NCI-H128 (cell line): ENCODE results near the gene MYH9.
A peak's percentile ranks its signal among the peaks of the same experiment; 100 is the strongest.
"Not testable (repeated sequence)": the region's sequence is repeated elsewhere in the genome, so short reads cannot be mapped to it uniquely, and the experiment has no call there.

Experiments used
- DNase-seq: peaks from one replicate; lab custom pipeline; 2025; ENCODE audit not compliant: unreplicated experiment; lab: John Stamatoyannopoulos, UW

MYH9 gene

GRCh38 chr22:36253523-36254490 lies 134.0 kb downstream of the MYH9 start:
- DNase-seq, result no peak

GRCh38 chr22:36252754-36253522 lies 134.8 kb downstream of the MYH9 start, which contains the start of gene APOL1:
APOL1 (plus strand) TSS chr22:36253133; CDS start chr22:36254956, 1,823 bp downstream.
- no peak for DNase-seq

DNA sequence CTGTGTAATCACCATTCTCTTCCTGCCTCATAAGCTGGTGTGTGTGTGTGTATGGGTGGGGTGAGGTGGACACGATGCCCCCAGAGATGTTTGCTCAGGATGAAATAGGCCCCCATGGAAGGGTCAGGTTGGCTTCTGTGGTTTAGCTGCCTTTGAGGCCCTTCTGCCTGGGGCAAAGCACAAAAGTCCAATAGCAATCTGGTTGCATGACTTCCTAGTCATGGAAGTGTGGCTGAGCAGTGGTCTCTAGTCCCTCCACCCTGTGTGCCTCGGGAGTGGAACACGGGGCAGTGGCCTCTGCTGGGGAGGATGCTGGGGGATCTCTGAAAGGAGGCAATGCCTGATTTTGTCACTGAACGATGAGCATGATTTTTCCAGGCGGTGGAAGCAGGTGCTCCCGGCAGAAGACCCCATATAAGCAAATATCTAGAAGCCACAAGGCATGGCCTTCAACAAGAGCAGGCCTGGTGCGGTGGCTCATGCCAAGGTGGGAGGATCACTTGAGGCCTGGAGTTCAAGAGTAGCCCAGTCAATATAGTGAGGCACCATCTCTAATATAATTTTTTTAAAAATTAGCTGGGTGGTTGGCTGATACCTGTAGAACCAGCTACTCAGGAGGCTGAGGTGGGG lies 135.7 kb downstream of the MYH9 start:
- not testable (repeated sequence) for DNase-seq

GRCh38 chr22:36250292-36250960 lies 137.3 kb downstream of the MYH9 start:
- DNase-seq, result not testable (repeated sequence)

DNA sequence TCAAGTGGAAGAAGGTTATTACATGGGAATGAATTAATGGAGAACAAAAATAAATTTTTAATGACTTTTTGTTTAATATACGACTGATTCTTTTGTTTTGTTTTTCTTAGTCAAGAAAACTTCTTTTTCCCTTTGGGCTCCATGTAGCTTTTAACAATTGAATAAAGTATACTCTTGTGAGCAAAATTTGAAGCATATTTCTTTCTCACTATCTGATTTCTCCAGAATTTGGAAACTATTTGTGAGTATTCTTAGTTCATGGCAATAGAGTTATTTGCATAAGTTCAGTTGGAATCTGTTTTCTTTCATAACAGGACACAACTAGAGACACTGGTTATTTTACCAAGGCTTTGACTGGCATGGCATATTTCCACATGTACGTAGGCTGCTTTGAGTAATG lies 138.6 kb downstream of the MYH9 start:
- no peak for DNase-seq

- no peak for DNase-seq
These were observed 139.8 kb downstream of the MYH9 start for GRCh38 chr22:36247955-36248354.

DNA sequence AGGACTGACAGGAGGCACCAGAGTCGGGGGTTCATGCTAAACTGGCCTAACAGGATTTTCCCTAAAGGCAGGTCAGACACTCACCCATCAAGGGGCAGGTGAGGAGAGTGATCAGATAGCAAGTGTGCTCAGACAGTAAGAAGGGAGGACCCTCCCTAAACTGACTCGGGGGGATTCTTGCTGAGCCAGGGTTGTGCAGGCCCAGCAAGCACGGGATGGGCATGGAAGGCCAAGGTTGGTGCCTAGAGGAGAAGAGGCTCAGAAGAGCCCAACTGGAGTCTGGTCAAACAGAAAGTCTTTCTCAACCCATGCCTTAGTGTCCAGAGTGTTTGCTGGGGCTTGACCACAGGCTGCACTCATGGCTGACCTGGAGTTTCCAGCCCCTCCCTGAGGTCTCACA lies 141.0 kb downstream of the MYH9 start:
- DNase-seq, result no peak

DNA sequence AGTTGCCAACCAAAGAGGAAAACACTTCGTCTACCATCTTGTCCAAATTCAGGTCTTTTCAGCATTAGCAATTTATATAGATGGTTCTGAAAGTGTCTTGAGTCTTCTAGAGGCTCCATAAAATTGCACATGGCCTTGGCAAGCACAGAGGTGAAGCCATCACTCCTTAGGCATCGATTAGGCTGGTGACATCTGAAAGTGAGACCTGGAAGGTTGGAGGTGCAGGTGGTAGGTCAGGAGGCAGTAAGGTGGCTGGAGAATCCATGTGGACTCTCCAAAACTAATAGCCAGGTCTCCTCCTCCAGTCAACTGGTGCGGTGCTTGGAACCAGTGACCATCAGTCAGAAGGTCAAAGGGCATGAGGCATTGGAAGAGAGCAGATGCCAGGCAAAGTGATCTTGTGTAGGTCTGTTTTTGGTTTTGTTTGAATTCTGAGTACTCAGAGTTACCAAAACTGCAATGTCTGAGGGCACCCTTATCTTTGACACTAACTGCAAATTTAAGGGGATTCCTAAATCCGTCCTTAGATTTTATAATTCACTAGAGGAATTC lies 141.9 kb downstream of the MYH9 start:
- DNase-seq, result no peak

- DNase-seq, result no peak
These were observed 143.0 kb downstream of the MYH9 start for GRCh38 chr22:36244522-36245391.

DNA sequence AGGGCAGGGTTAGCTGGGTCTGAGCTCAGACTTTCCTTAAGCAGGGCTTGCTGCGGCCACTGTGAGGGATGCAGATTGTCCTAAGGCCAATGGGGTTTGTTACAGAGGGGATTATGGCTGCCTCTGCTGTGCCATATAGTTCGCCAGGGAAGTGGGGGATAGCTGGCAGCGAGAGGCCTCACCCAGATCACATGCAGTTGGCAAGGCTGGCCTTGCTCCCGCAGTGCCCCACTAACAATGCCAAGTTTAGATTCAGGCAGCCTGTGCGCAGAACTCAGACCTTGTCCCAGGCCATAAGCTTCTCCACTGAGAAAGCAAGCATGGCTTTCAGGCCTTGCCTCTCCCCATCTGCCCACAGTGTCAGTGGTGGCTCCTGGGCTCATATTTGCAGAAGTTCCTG lies 143.8 kb downstream of the MYH9 start:
- DNase-seq, result no peak

DNA sequence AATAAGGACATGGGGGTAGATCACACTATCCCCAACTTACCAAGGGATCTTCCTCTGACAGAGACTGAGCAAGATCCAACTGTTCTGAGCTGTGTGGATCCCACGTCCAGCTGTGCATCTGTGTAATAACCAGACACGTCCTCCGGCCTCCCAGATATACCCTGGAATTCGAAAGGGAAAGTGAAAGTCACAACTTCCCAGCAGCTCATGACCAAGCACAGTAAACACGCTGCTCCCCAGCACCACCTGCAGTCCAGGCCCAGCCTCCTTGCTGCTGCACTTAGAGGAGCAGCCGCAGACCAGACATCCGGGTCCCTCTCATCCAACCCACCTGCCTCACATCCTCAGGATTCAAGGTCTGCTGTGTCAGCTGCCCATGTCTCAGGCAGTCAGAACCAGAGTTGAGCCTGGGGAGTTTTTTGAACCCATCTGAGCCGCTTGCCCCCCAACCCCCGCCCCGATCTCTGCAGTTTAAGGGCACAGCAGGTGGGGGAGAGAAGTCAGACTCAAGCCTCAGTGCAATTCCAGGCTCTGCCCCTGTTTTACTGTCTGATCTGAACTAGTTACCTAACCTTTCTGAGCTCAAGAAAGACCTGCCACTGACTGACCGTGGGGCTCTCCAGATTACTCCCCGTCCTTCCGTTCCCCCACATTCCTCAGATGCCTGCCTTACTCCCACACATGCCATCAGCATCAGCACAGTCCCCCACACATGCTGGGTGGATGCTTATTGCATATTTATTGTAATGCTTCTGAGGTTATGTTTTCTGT lies 148.2 kb downstream of the MYH9 start, which contains the start of gene APOL2:
Gene APOL2, minus strand, starts transcription at position 127 of the 771 bp plus-strand sequence. CDS start 6,365 bp downstream, outside the sequence.
- DNase-seq, result peak; percentile 49

DNA sequence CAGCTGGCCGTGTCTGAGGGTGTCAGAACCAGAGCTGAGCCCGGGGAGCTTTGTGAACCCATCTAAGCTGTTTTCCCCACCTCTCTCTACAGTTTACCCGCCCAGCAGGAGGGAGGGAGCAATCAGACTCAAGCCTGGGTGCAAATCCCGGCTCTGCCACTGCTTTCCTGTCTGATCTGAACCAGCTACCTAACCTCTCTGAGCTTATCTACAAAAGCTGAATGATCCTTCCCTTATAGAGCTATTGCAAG lies 148.7 kb downstream of the MYH9 start:
- no peak for DNase-seq

- DNase-seq, result peak; percentile 30
These were observed 149.2 kb downstream of the MYH9 start for GRCh38 chr22:36238373-36239149.

DNA sequence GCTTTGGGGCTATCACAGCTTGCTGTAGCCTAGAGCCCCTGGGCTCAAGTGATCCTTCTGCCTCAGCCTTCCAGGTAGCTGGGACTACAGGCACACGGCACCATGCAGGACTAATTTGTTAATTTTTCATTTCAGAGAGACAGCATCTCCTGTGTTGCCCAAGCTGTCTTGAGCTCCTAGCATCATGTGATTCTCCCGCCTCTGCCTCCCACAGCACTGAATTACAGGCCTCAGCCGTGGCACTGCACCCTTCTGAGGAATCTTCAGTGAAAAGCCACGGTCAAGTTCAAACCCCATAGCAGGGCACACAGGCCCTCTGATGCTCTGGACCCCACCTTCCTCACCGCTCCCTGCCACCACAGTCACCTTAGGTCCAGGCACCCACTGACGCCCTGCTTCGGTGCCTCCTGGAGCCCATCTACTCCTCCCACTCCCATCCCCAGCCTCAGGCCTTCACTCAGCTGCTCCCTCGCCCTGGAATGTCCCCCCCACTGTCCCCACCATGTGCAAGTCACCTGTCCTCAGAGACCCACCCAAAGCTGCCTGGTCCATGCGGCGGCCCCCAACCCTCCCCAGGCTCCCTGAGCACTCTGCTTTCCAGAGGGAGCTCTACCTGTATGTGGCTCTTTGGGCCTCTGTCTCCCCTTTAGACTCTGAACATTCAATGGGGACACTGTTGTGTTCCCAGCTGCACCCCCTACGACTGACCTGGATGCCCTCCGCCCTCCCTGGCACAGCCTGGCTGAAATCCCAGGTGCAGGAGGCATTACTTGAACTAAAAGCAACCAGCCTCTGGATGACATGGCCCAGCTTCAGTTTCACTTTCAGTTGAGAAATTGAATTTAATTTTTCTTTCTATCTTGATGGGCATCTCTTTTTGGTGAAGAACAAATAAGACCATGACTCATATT lies 150.1 kb downstream of the MYH9 start:
- no peak for DNase-seq

DNA sequence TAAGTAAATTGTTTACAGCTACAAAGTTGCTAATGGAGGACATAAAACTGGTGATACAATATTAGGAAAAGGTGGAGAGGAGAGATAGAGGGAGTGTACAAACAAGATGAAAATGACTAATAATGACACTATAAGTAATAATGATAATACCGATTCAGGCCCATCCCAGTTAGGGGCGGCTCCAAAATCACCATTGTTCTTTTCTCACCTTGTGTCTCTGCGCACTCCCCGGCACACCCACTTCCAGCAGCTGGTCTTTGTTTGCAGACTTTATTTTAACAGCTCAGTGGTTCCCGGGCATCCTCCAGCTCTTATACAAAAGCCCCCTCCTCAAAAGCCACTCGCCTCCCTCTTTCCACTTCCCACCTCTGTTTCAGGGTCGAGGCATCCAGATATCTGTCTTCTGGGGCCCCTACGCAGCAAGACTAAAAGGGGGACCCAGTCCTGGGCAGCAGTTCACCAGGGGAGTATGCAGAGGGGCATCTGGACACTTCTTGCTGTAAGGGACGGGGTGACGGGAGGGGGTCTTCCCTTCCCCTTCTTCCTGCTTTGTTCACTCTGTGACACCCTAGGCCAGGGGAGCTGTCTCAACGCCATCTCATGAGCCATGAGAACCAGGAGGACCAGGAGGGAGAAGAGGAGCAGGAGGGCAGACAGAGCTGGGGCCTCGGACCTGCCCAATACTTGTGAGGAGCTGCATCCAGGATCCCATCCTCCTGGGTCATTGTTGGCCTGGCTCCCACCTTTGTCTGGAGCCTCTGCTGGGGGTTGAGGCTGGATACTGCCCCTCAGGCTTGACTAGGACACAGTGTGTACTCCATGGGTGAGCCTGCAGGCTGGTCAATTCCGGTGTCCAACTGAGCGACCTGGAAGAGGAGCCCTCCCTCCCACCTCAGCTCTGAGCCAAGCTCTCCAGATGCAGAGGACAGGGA lies 151.1 kb downstream of the MYH9 start:
- DNase-seq, result no peak

- no peak for DNase-seq
These were observed 152.2 kb downstream of the MYH9 start for GRCh38 chr22:36235585-36235984.
